Effector memory CD8-positive, alpha-beta T cell (primary cell): Measurements from ENCODE around the gene TTC23.

Source experiments
- ATAC-seq: fragments of 150-1000 bp; cut with Tn5 transposase; replicated peaks from 2 replicates; pipeline ENCODE4 v1.10.0; 2021; ENCODE audit warnings: mild to moderate bottlenecking, moderate library complexity
- DNase-seq, 3 experiments: peaks; one replicate each; pipeline ENCODE4 v3.0.0; 2021
- H3K27ac Mint-ChIP-seq, 2 donors: one replicate each; pipeline ENCODE4 v1.8.0; 2022; ENCODE audit warnings: mild to moderate bottlenecking in 2 of 2, mixed read lengths in 2 of 2, moderate library complexity in 2 of 2
- H3K27me3 Mint-ChIP-seq, 2 donors: one replicate each; pipeline ENCODE4 v1.8.0; 2022; ENCODE audit warnings: mixed read lengths in 2 of 2
- H3K36me3 Mint-ChIP-seq: one replicate; pipeline ENCODE4 v1.8.0; 2022; ENCODE audit warnings: mild to moderate bottlenecking, moderate library complexity, mixed read lengths; ENCODE audit not compliant: insufficient read depth
- H3K4me1 Mint-ChIP-seq, 2 donors: one replicate each; pipeline ENCODE4 v1.8.0; 2022; ENCODE audit warnings: low read depth in 2 of 2, mixed read lengths in 2 of 2
- H3K4me3 Mint-ChIP-seq, 2 donors: one replicate each; pipeline ENCODE4 v1.8.0; 2022; ENCODE audit warnings: mild to moderate bottlenecking in 2 of 2, mixed read lengths in 2 of 2, moderate library complexity in 2 of 2
- H3K9me3 Mint-ChIP-seq, 2 donors: one replicate each; pipeline ENCODE4 v1.8.0; 2022; ENCODE audit warnings: mixed read lengths in 2 of 2
- total RNA-seq, 9 experiments: gene quantifications; one replicate each; lab custom pipeline; 2026; lab: John Stamatoyannopoulos, UW

Gene TTC23, protein sequence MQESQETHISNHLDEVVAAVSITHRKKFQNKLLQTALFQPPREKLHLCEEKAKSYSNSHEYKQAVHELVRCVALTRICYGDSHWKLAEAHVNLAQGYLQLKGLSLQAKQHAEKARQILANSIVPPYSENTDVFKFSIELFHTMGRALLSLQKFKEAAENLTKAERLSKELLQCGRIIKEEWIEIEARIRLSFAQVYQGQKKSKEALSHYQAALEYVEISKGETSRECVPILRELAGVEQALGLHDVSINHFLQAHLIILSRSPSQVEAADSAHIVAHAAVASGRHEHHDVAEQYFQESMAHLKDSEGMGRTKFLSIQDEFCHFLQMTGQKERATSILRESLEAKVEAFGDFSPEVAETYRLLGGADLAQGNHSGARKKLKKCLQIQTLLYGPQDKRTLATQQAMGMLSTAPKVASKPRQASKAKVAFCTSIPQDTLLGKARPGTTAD
- total RNA-seq = 0 to 2.4 (median 0.85) reads per million in 9 experiments

DNA sequence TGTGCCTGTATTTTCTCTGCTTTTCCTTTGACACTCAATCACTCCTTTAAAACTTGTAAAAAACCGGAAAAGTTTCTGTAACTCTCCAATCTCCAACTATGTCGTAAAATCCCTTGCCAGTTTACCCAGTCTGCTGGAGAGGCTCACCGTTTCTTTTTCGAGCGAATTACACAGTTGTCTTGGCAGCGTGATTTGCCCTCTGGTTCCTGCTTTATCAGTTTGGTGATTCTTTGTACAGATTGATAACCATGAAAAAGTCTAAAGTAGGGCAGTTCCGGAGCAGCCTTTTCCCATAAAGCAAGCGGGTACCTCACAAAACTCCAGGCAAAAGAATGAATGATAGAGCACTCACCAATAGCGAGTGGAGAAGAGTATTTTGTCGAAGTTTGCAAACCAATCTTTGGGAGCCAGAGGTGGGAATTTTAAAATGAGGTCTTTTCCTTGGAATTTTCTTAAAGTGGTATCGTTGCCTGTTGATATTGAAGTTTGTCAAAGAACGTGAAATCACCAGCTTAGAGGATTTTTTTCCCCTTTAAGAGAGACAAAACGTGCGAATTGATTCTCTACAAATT is at the start of gene TTC23:
Gene TTC23, minus strand, starts transcription at position 312 of the 572 bp plus-strand sequence. CDS start 20,869 bp downstream, outside the sequence.
- ATAC-seq (no peak), DNase-seq (no peak)
- H3K9me3 Mint-ChIP-seq = no peaks in the 10 kb centered on the region
- H3K27ac Mint-ChIP-seq = peak within 1 kb of the TSS; percentile 84 to 91
- peaks cover 22 to 23% of the 10 kb centered on the region in 2 donors for H3K4me1 Mint-ChIP-seq
- peaks cover 5% of the 10 kb centered on the region for H3K36me3 Mint-ChIP-seq
- H3K4me3 Mint-ChIP-seq = peak within 1 kb of the TSS; percentile 85 to 87
- no peaks in the 10 kb centered on the region for H3K27me3 Mint-ChIP-seq

DNA sequence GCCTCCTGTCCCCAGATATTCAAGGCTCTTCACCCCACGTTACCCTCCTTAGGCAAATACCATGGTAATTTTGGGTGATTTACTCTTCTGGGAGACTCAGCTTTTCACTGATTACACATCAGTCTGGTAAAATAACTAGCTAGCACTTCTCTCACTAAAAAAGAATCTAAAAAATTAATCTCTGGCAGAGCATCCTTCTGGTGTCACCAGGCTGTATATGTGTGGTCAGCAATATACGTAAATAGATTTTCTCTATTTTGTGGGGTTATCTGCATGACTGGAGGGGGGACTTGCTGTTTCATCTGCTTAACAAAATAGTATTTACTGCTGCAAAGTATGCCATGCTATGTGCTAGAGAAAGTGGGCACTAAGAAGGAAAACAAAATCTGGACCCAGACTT is 47.0 kb upstream of the TTC23 start:
- DNase-seq (no peak), ATAC-seq (no peak)
- H3K4me1 Mint-ChIP-seq = no peaks in the 10 kb centered on the region
- H3K27me3 Mint-ChIP-seq = no peaks in the 10 kb centered on the region
- H3K4me3 Mint-ChIP-seq = no peak overlapping the region
- H3K36me3 Mint-ChIP-seq = peaks cover 9% of the 10 kb centered on the region
- no peaks in the 10 kb centered on the region for H3K9me3 Mint-ChIP-seq
- no peak overlapping the region for H3K27ac Mint-ChIP-seq

DNA sequence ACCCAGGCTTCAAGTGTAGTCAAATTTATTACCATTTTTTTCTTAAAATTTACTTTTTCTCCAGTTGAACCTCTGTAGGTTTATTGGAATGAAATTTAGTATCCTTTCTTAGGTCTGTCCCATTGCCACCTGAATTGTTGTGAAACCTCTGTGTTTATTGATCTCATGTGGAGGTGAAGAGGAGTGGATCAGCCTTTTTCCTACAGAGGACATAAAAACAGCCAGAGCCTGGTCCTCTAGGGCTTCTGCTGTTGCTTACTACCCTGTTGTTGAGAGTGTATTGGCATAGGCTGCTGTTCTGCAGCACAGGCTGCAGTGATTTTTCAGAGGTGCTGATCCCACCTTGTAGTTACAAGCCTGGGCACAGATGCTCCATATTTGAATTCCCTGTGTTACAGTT is 46.5 kb upstream of the TTC23 start:
- H3K4me3 Mint-ChIP-seq = no peak overlapping the region
- H3K27me3 Mint-ChIP-seq = no peaks in the 10 kb centered on the region
- ATAC-seq (no peak), DNase-seq (no peak)
- H3K36me3 Mint-ChIP-seq = peaks cover 9% of the 10 kb centered on the region
- no peaks in the 10 kb centered on the region for H3K4me1 Mint-ChIP-seq
- H3K9me3 Mint-ChIP-seq = no peaks in the 10 kb centered on the region
- H3K27ac Mint-ChIP-seq = no peak overlapping the region

DNA sequence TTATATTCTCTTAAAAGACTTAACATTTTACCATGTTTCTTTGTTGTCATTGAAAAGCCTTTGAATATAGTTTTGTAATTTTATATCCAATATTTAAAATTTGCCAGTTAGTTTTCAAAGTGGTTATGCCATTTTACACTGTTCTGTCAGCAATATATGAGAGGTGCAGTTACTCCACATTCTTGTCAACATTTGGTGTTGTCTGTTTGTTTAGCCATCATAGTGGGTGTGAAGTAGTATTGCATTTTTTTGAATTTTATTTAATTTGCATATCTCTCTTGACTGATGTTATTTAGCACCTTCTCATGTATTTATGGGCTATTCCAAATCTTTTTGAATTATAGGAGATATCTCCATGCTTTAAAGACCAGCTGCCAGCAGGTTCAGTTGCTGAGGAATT is 42.3 kb upstream of the TTC23 start:
- Mint-ChIP-seq H3K9me3 (no peaks in the 10 kb centered on the region), H3K4me3 (no peak overlapping the region), H3K27ac (no peak overlapping the region), H3K4me1 (no peaks in the 10 kb centered on the region), H3K36me3 (peaks cover 15% of the 10 kb centered on the region), H3K27me3 (no peaks in the 10 kb centered on the region)
- no peak for ATAC-seq
- DNase-seq = no peak

GRCh38 chr15:99283717-99284116 is 34.3 kb upstream of the TTC23 start:
- H3K27ac Mint-ChIP-seq = no peak overlapping the region
- no peaks in the 10 kb centered on the region for H3K27me3 Mint-ChIP-seq
- H3K4me3 Mint-ChIP-seq = no peak overlapping the region
- DNase-seq (no peak), ATAC-seq (no peak)
- peaks cover 2% of the 10 kb centered on the region for H3K36me3 Mint-ChIP-seq
- peaks cover 2 to 14% of the 10 kb centered on the region in 2 donors for H3K4me1 Mint-ChIP-seq
- H3K9me3 Mint-ChIP-seq = no peaks in the 10 kb centered on the region

DNA sequence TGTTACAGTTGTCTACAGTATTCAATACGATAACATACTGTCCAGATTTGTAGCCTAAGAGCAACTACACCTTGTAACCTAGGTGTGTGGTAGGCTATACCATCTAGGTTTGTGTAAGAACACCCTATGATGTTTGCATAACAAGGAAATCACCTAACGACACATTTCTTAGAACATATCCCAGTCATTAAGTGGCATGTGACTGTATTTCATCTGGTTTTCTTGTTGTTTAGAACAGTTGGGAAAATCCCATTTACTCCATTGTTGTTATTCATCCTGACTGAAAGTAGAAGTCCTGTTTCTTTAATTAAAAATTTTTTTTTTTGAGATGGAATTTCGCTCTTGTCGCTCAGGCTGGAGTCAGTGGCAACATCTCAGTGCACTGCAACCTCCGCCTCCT is 33.2 kb upstream of the TTC23 start:
- no peaks in the 10 kb centered on the region for H3K9me3 Mint-ChIP-seq
- no peaks in the 10 kb centered on the region for H3K27me3 Mint-ChIP-seq
- H3K36me3 Mint-ChIP-seq = no peaks in the 10 kb centered on the region
- H3K27ac Mint-ChIP-seq = peak overlapping the region in 1 of 2 donors; percentile 70
- H3K4me1 Mint-ChIP-seq = peaks cover 2 to 14% of the 10 kb centered on the region in 2 donors
- ATAC-seq (no peak), DNase-seq (no peak)
- no peak overlapping the region for H3K4me3 Mint-ChIP-seq

GRCh38 chr15:99282121-99282520 is 32.7 kb upstream of the TTC23 start:
- Mint-ChIP-seq H3K9me3 (no peaks in the 10 kb centered on the region), H3K36me3 (no peaks in the 10 kb centered on the region), H3K4me1 (peaks cover 2 to 14% of the 10 kb centered on the region in 2 donors), H3K27ac (peak overlapping the region in 1 of 2 donors; percentile 70), H3K4me3 (no peak overlapping the region), H3K27me3 (no peaks in the 10 kb centered on the region)
- ATAC-seq = no peak
- DNase-seq = no peak

DNA sequence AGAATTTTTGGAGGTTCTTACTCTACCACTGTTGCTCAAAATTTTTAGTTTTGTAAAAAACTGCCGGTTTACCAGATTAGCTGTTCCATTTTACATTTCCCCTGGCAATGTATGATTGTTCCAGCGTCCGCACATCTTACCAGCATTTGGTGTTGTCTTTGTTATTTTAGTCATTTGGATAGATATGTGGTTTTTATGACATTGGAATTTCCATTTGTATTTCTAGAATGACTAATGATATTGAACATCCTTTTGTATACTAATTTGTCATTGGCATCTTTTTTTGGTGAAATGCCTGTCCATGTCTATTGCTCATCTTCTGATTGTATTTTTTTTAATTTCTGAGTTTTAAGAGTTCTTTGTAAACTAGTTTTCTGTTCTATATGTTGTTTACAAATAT is 30.4 kb upstream of the TTC23 start:
- no peaks in the 10 kb centered on the region for H3K36me3 Mint-ChIP-seq
- H3K4me1 Mint-ChIP-seq = peaks cover 2 to 14% of the 10 kb centered on the region in 2 donors
- DNase-seq = no peak
- no peak for ATAC-seq
- no peaks in the 10 kb centered on the region for H3K9me3 Mint-ChIP-seq
- H3K27me3 Mint-ChIP-seq = no peaks in the 10 kb centered on the region
- H3K27ac Mint-ChIP-seq = peak overlapping the region in 1 of 2 donors; percentile 7
- H3K4me3 Mint-ChIP-seq = no peak overlapping the region

DNA sequence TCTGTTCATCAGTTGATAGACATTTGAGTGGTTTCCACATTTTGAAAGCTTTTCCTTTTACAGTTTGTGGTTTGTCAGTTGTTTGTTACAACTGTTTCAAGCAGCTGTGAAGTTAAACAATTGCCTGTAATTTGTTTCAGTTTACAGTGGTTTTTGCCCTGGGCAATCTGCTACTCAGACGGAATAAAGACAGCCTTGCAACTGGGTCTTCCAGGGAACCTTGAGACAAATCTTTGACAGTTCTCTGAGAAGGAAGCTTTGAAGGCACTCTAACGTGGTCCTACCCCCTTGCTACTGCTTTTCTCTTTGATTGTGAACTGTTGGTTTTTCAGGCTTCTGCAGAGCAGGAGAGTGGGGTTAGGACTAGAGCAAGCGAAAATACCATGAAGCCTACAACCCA is 29.9 kb upstream of the TTC23 start:
- H3K27me3 Mint-ChIP-seq = no peaks in the 10 kb centered on the region
- ATAC-seq (no peak), DNase-seq (no peak)
- H3K4me3 Mint-ChIP-seq = no peak overlapping the region
- no peaks in the 10 kb centered on the region for H3K36me3 Mint-ChIP-seq
- peak overlapping the region in 1 of 2 donors; percentile 7 for H3K27ac Mint-ChIP-seq
- peaks cover 2 to 14% of the 10 kb centered on the region in 2 donors for H3K4me1 Mint-ChIP-seq
- no peaks in the 10 kb centered on the region for H3K9me3 Mint-ChIP-seq

DNA sequence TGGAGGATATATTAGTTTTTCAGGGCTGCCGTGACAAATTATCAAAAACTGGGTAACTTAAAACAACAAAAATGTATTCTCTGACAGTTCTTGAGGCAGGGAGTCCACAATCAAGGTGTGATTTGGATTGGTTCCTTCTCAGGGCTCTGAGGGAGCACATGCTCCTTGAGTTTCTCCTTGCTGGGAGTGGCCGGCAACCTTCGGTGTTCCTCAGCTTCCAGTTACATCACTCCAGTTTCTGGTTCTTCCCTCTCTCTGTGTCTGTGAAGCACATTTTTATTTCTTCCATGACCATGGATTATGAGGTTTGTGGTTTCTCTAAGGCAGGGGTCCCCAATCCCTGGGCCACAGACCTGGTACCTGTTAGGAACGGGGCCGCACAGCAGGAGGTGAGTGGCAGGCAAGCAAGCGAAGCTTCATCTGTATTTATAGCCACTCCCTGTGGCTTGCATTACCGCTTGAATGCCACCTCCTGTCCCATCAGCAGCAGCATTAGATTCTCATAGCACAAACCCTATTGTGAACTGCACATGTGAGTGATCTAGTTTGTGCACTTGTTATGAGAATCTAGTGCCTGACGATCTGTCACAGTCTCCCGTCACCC is 26.2 kb upstream of the TTC23 start:
- Mint-ChIP-seq H3K36me3 (no peaks in the 10 kb centered on the region), H3K4me1 (peaks cover 2 to 14% of the 10 kb centered on the region in 2 donors), H3K9me3 (no peaks in the 10 kb centered on the region), H3K27ac (peak overlapping the region in 1 of 2 donors; percentile 44), H3K27me3 (no peaks in the 10 kb centered on the region), H3K4me3 (no peak overlapping the region)
- ATAC-seq = no peak
- DNase-seq = no peak

- ATAC-seq (no peak), DNase-seq (no peak)
- peaks cover 2 to 12% of the 10 kb centered on the region in 2 donors for H3K4me1 Mint-ChIP-seq
- H3K27me3 Mint-ChIP-seq = no peaks in the 10 kb centered on the region
- no peaks in the 10 kb centered on the region for H3K36me3 Mint-ChIP-seq
- H3K27ac Mint-ChIP-seq = peak overlapping the region in 1 of 2 donors; percentile 44
- H3K9me3 Mint-ChIP-seq = no peaks in the 10 kb centered on the region
- H3K4me3 Mint-ChIP-seq = no peak overlapping the region
Observed at GRCh38 chr15:99275061-99275460, 25.7 kb upstream of the TTC23 start.

- DNase-seq (no peak), ATAC-seq (no peak)
- Mint-ChIP-seq H3K4me3 (no peak overlapping the region), H3K36me3 (no peaks in the 10 kb centered on the region), H3K27ac (no peak overlapping the region), H3K27me3 (no peaks in the 10 kb centered on the region), H3K9me3 (no peaks in the 10 kb centered on the region), H3K4me1 (no peaks in the 10 kb centered on the region)
Observed at GRCh38 chr15:99273801-99274200, 24.4 kb upstream of the TTC23 start.

DNA sequence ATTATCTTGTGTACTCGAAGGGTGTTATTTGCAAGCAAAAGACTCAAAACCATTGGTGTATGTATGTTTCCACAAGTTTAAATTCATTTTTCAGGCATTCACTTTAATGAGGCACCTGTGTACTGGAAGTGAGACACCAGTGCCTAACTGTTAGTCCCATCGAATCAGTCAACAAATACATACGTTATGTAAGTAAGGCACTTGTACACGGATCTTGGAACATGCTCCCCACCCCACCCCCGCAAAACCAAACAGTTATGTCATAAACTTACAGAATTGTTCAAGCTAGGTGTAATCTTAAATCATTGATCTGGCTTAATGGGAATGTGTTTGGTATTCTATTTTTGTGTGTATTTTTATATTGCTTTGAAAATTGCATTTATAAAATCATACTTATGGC is 19.1 kb upstream of the TTC23 start:
- ATAC-seq (no peak), DNase-seq (no peak)
- Mint-ChIP-seq H3K9me3 (no peaks in the 10 kb centered on the region), H3K27ac (no peak overlapping the region), H3K36me3 (no peaks in the 10 kb centered on the region), H3K4me1 (no peaks in the 10 kb centered on the region), H3K4me3 (no peak overlapping the region), H3K27me3 (no peaks in the 10 kb centered on the region)

GRCh38 chr15:99267957-99268356 is 18.6 kb upstream of the TTC23 start:
- H3K36me3 Mint-ChIP-seq = no peaks in the 10 kb centered on the region
- no peaks in the 10 kb centered on the region for H3K4me1 Mint-ChIP-seq
- H3K27ac Mint-ChIP-seq = no peak overlapping the region
- no peak for ATAC-seq
- no peaks in the 10 kb centered on the region for H3K9me3 Mint-ChIP-seq
- no peaks in the 10 kb centered on the region for H3K27me3 Mint-ChIP-seq
- DNase-seq = no peak
- H3K4me3 Mint-ChIP-seq = no peak overlapping the region
